Measurements from ENCODE around the gene NELFCD.

GRCh38 chr20:59039233-59039632, 58.2 kb downstream of the NELFCD start:
- TF ChIP-seq CTCF (IDR thresholded peaks at IDR 0.05; ENCODE audit: low read depth, low read length): no peak
- no peak for TF ChIP-seq EZH2phosphoT487 (IDR thresholded peaks at IDR 0.05; ENCODE audit: low read depth)

Data from OCI-LY3 (cell line).